A673 (cell line): Measurements from ENCODE around the gene GALR3. TPM values are rescaled to one million over a fixed set of nuclear protein-coding genes. Genes with fewer than 3 reads are reported as not detected.

ENCODE experiments used
- BruUV-seq: library from RNA; stranded (reverse); fragments of 400-500 nt; replicated peaks from 2 replicates; lab custom pipeline; 2021; lab: Mats Ljungman, UMichigan
- CTCF ChIA-PET: fragments of 300-600 bp; sonication (Branson Sonifier 250); formaldehyde crosslinking; loops from one replicate; lab custom pipeline; 2022; ENCODE audit warnings: antibody characterized with exemption; lab: Charles Lee
- POLR2A ChIA-PET: fragments of 300-600 bp; sonication (Branson Sonifier 250); formaldehyde crosslinking; loops from one replicate; lab custom pipeline; 2022; ENCODE audit warnings: antibody characterized with exemption; ENCODE audit not compliant: low non-redundant PET; lab: Charles Lee
- DNase-seq: peaks from one replicate; pipeline ENCODE4 v3.0.0-alpha.2; 2015; ENCODE audit warnings: low spot score
- H3K27ac ChIP-seq: fragments of 200-600 bp; sonication (generic); 2 replicates; pipeline ENCODE4 v1.5.1; 2016; ENCODE audit warnings: mixed run types, low read depth, mild to moderate bottlenecking, mixed read lengths, antibody characterized with exemption, low read length; ENCODE audit not compliant: poor library complexity, severe bottlenecking
- H3K27me3 ChIP-seq: fragments of 200-600 bp; sonication (generic); replicated peaks from 2 replicates; pipeline ENCODE4 v1.6.1; 2017; ENCODE audit warnings: mixed run types, low read depth, mild to moderate bottlenecking, mixed read lengths, antibody characterized with exemption, low read length; ENCODE audit not compliant: insufficient read depth, poor library complexity
- H3K36me3 ChIP-seq: fragments of 200-600 bp; sonication (generic); 2 replicates; pipeline ENCODE4 v1.6.1; 2016; ENCODE audit warnings: mixed run types, mild to moderate bottlenecking, mixed read lengths, antibody characterized with exemption, low read length; ENCODE audit not compliant: insufficient read depth, poor library complexity, severe bottlenecking
- H3K4me1 ChIP-seq: fragments of 200-600 bp; sonication (generic); 2 replicates; pipeline ENCODE4 v1.6.1; 2017; ENCODE audit warnings: mixed run types, mild to moderate bottlenecking, mixed read lengths, antibody characterized with exemption, low read length; ENCODE audit not compliant: insufficient read depth, poor library complexity, severe bottlenecking
- H3K4me3 ChIP-seq: fragments of 200-600 bp; sonication (generic); 2 replicates; pipeline ENCODE4 v1.5.1; 2016; ENCODE audit warnings: low read depth, mixed run types, mild to moderate bottlenecking, mixed read lengths, low read length; ENCODE audit not compliant: poor library complexity, severe bottlenecking
- H3K9me3 ChIP-seq: fragments of 200-600 bp; sonication (generic); 2 replicates; pipeline ENCODE4 v1.6.1; 2016; ENCODE audit warnings: mixed run types, low read depth, mild to moderate bottlenecking, mixed read lengths, antibody characterized with exemption, low read length; ENCODE audit not compliant: poor library complexity, severe bottlenecking
- CTCF ChIP-seq: fragments of 300-800, 200-600 bp; sonication (generic); conservative IDR thresholded peaks from 2 replicates; pipeline ENCODE4 v1.5.1; 2017; ENCODE audit warnings: low read depth, mild to moderate bottlenecking, antibody characterized with exemption, low read length, moderate library complexity, mixed read lengths
- EZH2 ChIP-seq: fragments of 200-600 bp; sonication (generic); IDR thresholded peaks from 2 replicates; pipeline ENCODE4 v1.6.1; 2017; ENCODE audit warnings: borderline replicate concordance, low read depth, mild to moderate bottlenecking, mixed read lengths, antibody characterized with exemption, low read length; ENCODE audit not compliant: poor library complexity, severe bottlenecking
- intact Hi-C: fragments of 100-400 bp; cut with micrococcal nuclease; formaldehyde crosslinking; loops from one replicate; pipeline ENCODE4 v1.10.0; 2022; ENCODE audit not compliant: unreplicated experiment
- microRNA-seq: library from miRNA; unstranded; fragments of <30 nt; microRNA quantifications from one replicate; pipeline ENCODE4 v1.2.0, GENCODE V29; 2021
- total RNA-seq: library from RNA; stranded (reverse); gene quantifications from 2 replicates; pipeline ENCODE4 v1.2.3, GENCODE V29; 2021

GALR3 gene
- total RNA-seq, 1 experiment from 2014 or later = not detected

GRCh38 chr22:37862570-37863325, 39.6 kb downstream of the GALR3 start:
- H3K4me1 ChIP-seq = no peaks in the 10 kb centered on the region
- no TSS peak for BruUV-seq
- intact Hi-C loops = loop anchor here (5.0 kb wide), 1 partner anchor 45 kb away; no protein-coding TSS in a partner anchor
- no peak for DNase-seq
- H3K9me3 ChIP-seq = no peaks in the 10 kb centered on the region
- H3K27ac ChIP-seq = no peak overlapping the region
- TF ChIP-seq EZH2 = no peak
- TF ChIP-seq CTCF = no peak
- H3K27me3 ChIP-seq = no peaks in the 10 kb centered on the region
- POLR2A ChIA-PET = interaction anchor here (0.6 kb wide), 1 partner anchor 14 kb away, joined by 12 read pairs; no protein-coding TSS in a partner anchor
- H3K36me3 ChIP-seq = peaks cover 96% of the 10 kb centered on the region
- CTCF ChIA-PET = interaction anchor here (0.6 to 1.5 kb wide), 7 partner anchors 16 to 233 kb away, joined by 3 to 13 read pairs (median 5); partner anchors contain the start of gene GCAT
- H3K4me3 ChIP-seq = no peak overlapping the region

GRCh38 chr22:37865510-37865909, 42.3 kb downstream of the GALR3 start:
- intact Hi-C loops = no loop called here
- Histone ChIP-seq H3K36me3 (peaks cover 96% of the 10 kb centered on the region), H3K4me1 (no peaks in the 10 kb centered on the region), H3K9me3 (no peaks in the 10 kb centered on the region), H3K27ac (no peak overlapping the region), H3K27me3 (no peaks in the 10 kb centered on the region), H3K4me3 (no peak overlapping the region)
- POLR2A ChIA-PET = no interaction called here
- BruUV-seq = no TSS peak
- no peak for TF ChIP-seq CTCF
- no peak for DNase-seq
- CTCF ChIA-PET = no interaction called here

GRCh38 chr22:37870273-37870672, 47.1 kb downstream of the GALR3 start:
- H3K9me3 ChIP-seq = no peaks in the 10 kb centered on the region
- no peaks in the 10 kb centered on the region for H3K4me1 ChIP-seq
- no peak overlapping the region for H3K4me3 ChIP-seq
- no peaks in the 10 kb centered on the region for H3K27me3 ChIP-seq
- no TSS peak for BruUV-seq
- ChIA-PET POLR2A (no interaction called here), CTCF (no interaction called here)
- TF ChIP-seq CTCF (no peak), EZH2 (no peak)
- DNase-seq = no peak
- intact Hi-C loops = loop anchor here (10.0 kb wide), 1 partner anchor 625 kb away; no protein-coding TSS in a partner anchor
- H3K36me3 ChIP-seq = peaks cover 94% of the 10 kb centered on the region
- H3K27ac ChIP-seq = no peak overlapping the region

Small RNAs within 50 kb of the gene (microRNA-seq; reads per million reads assigned to microRNA genes)
- 3.5 reads per million, percentile 9 among the genes with 10 or more reads in this experiment for gene MIR659

Other genes starting within 250 kb of the GALR3 start
- gene LGALS2, start 243.3 kb upstream of the GALR3 start, total RNA-seq = not detected in 2 replicates
- 74.6 and 79.4 TPM in 2 replicates for gene GGA1, start 214.5 kb upstream of the GALR3 start, total RNA-seq
- 12.9 and 22.7 TPM in 2 replicates for gene SH3BP1, start 183.7 kb upstream of the GALR3 start, total RNA-seq
- 57.3 and 63.5 TPM in 2 replicates for gene PDXP, start 164.7 kb upstream of the GALR3 start, total RNA-seq
- 269 and 322 TPM in 2 replicates for gene LGALS1, start 147.7 kb upstream of the GALR3 start, total RNA-seq
- gene NOL12, start 137.0 kb upstream of the GALR3 start, total RNA-seq = 51.9 and 52.9 TPM in 2 replicates
- gene TRIOBP, start 126.3 kb upstream of the GALR3 start, total RNA-seq = 28.7 and 35.1 TPM in 2 replicates
- 21.4 and 28.5 TPM in 2 replicates for gene GCAT, start 15.4 kb upstream of the GALR3 start, total RNA-seq
- gene ANKRD54, start 21.0 kb downstream of the GALR3 start, total RNA-seq = 29.5 and 32.9 TPM in 2 replicates
- gene EIF3L, start 26.0 kb downstream of the GALR3 start, total RNA-seq = 492 and 528 TPM in 2 replicates
- gene MICALL1, start 82.9 kb downstream of the GALR3 start, total RNA-seq = 32.4 and 33.0 TPM in 2 replicates
- 0.64 and 0.66 TPM in 2 replicates for gene C22orf23, start 130.2 kb downstream of the GALR3 start, total RNA-seq
- 150 and 162 TPM in 2 replicates for gene POLR2F, start 130.3 kb downstream of the GALR3 start, total RNA-seq
- not detected in 2 replicates for gene SOX10, start 161.2 kb downstream of the GALR3 start, total RNA-seq
- gene PICK1, start 234.0 kb downstream of the GALR3 start, total RNA-seq = 24.8 and 26.6 TPM in 2 replicates